GM12878 (cell line): ENCODE data around the gene GRK6.

Source experiments
- CBFB ChIP-seq: IDR thresholded peaks from 2 replicates; pipeline ENCODE4 v1.6.1; 2016; ENCODE audit warnings: antibody characterized with exemption, low read depth
- CREB1 ChIP-seq: IDR thresholded peaks from 2 replicates; pipeline ENCODE4 v1.6.1; 2012; ENCODE audit warnings: low read depth, mild to moderate bottlenecking, inconsistent platforms
- CTCF ChIP-seq, 3 experiments: IDR thresholded peaks in 2 of 3; conservative IDR thresholded peaks in 1 of 3; 2 replicates each; pipeline ENCODE4 v1.5.1; 2011; ENCODE audit warnings: low read depth in 3 of 3, low read length in 3 of 3, mild to moderate bottlenecking in 3 of 3, control low read depth in 2 of 3, moderate library complexity in 2 of 3, inconsistent platforms in 1 of 3, mixed read lengths in 1 of 3; ENCODE audit not compliant: control insufficient read depth in 2 of 3, insufficient read depth in 1 of 3; ENCODE audit errors: extremely low read depth in 1 of 3
- NFYB ChIP-seq: IDR thresholded peaks from 2 replicates; pipeline ENCODE4 v1.6.1; 2011; ENCODE audit warnings: low read depth, mild to moderate bottlenecking, low read length, improper control_type of control experiment, moderate library complexity; ENCODE audit not compliant: insufficient read depth
- POLR2AphosphoS2 ChIP-seq: IDR thresholded peaks from 2 replicates; pipeline ENCODE4 v1.6.1; 2011; ENCODE audit warnings: low read depth, mild to moderate bottlenecking, low read length, improper control_type of control experiment, moderate library complexity
- REST ChIP-seq: IDR thresholded peaks from 2 replicates; pipeline ENCODE4 v1.6.1; 2012; ENCODE audit warnings: mild to moderate bottlenecking, low read depth, low read length
- SP1 ChIP-seq: IDR thresholded peaks from one replicate; pipeline ENCODE4 v1.6.1; 2011; ENCODE audit warnings: low read depth, low read length
- TARDBP ChIP-seq: IDR thresholded peaks from 2 replicates; pipeline ENCODE4 v1.6.1; 2016; ENCODE audit warnings: borderline replicate concordance
- ZBED1 ChIP-seq: IDR thresholded peaks from 2 replicates; pipeline ENCODE4 v1.6.1; 2016; ENCODE audit warnings: borderline replicate concordance
- ZBTB4 ChIP-seq: fragments of 450-650 bp; formaldehyde crosslinking; IDR thresholded peaks from 2 replicates; pipeline ENCODE4 v1.4.0; 2022; ENCODE audit warnings: mild to moderate bottlenecking, moderate library complexity

- no peak for TF ChIP-seq SP1
- no peak for TF ChIP-seq TARDBP
- no peak for TF ChIP-seq REST
- TF ChIP-seq POLR2AphosphoS2 = no peak; the same call in 1 of the 2 replicates
- TF ChIP-seq CBFB = no peak
- TF ChIP-seq ZBED1 = no peak
- no peak for TF ChIP-seq NFYB
- TF ChIP-seq CREB1 = no peak
- no peak for TF ChIP-seq ZBTB4 (CRISPR knock-in tag)
- no peak for TF ChIP-seq CTCF (IDR thresholded peaks at IDR 0.05 in 2 of 3, conservative IDR thresholded peaks at IDR 0.05 in 1 of 3; ENCODE audit: control insufficient read depth in 2 of 3, extremely low read depth in 1 of 3, insufficient read depth in 1 of 3, low read depth in 3 of 3, low read length in 3 of 3)
Measured at GRCh38 chr5:177443144-177443983, 16.9 kb downstream of the GRK6 start.
